WTC11 (cell line): ENCODE results near the gene BAIAP2L1. TPM values are rescaled to one million over a fixed set of nuclear protein-coding genes. Genes with fewer than 3 reads are reported as not detected.

Experiments used
- ATAC-seq: fragments of 200-7000 bp; cut with Tn5 transposase; 2 replicates; pipeline ENCODE4 v1.10.0; 2021; ENCODE audit warnings: mild to moderate bottlenecking, moderate library complexity
- CTCF ChIA-PET: fragments of 300-600 bp; sonication (Branson Sonifier 250); formaldehyde crosslinking; loops from one replicate; lab custom pipeline; 2021; ENCODE audit warnings: antibody characterized with exemption; lab: Charles Lee
- POLR2A ChIA-PET: fragments of 350-600 bp; sonication (Branson Sonifier 250); formaldehyde crosslinking; loops from one replicate; lab custom pipeline; 2021; ENCODE audit warnings: antibody characterized with exemption; lab: Charles Lee
- DNase-seq: peaks from one replicate; pipeline ENCODE4 v3.0.0; 2021; ENCODE audit warnings: low spot score
- H3K27ac Mint-ChIP-seq: 2 replicates; pipeline ENCODE4 v1.8.0; 2021; ENCODE audit warnings: mixed read lengths
- H3K27me3 Mint-ChIP-seq: 2 replicates; pipeline ENCODE4 v1.8.0; 2021; ENCODE audit warnings: low read depth, mild to moderate bottlenecking, moderate library complexity, mixed read lengths
- H3K36me3 Mint-ChIP-seq: 2 replicates; pipeline ENCODE4 v1.8.0; 2021; ENCODE audit warnings: mixed read lengths
- H3K4me1 Mint-ChIP-seq: 2 replicates; pipeline ENCODE4 v1.8.0; 2022; ENCODE audit warnings: mixed read lengths
- H3K4me3 Mint-ChIP-seq: 2 replicates; pipeline ENCODE4 v1.8.0; 2021; ENCODE audit warnings: mild to moderate bottlenecking, moderate library complexity, mixed read lengths
- H3K9me3 Mint-ChIP-seq: 2 replicates; pipeline ENCODE4 v1.8.0; 2021; ENCODE audit warnings: mixed read lengths
- ARID4B ChIP-seq: sonication (generic); formaldehyde crosslinking; IDR thresholded peaks from 2 replicates; pipeline ENCODE4 v1.8.0; 2023; ENCODE audit warnings: missing genetic modification reagents, mild to moderate bottlenecking, borderline replicate concordance
- ATF3 ChIP-seq: sonication (generic); formaldehyde crosslinking; conservative IDR thresholded peaks from 2 replicates; pipeline ENCODE4 v1.8.1; 2022; ENCODE audit warnings: mild to moderate bottlenecking, missing genetic modification reagents
- CBFB ChIP-seq: sonication (generic); formaldehyde crosslinking; IDR thresholded peaks from 2 replicates; pipeline ENCODE4 v1.8.1; 2022; ENCODE audit warnings: mild to moderate bottlenecking, low read depth, missing genetic modification reagents
- CREB1 ChIP-seq: sonication (generic); formaldehyde crosslinking; IDR thresholded peaks from 2 replicates; pipeline ENCODE4 v1.8.0; 2023; ENCODE audit warnings: mild to moderate bottlenecking, missing genetic modification reagents
- ELF4 ChIP-seq: sonication (generic); formaldehyde crosslinking; IDR thresholded peaks from 2 replicates; pipeline ENCODE4 v1.8.1; 2022; ENCODE audit warnings: low read depth, mild to moderate bottlenecking, moderate library complexity, missing genetic modification reagents
- GRHL2 ChIP-seq: fragments of 250-450 bp; sonication (Bioruptor Pico); IDR thresholded peaks from 2 replicates; pipeline ENCODE4 v1.8.0; 2022; ENCODE audit warnings: mild to moderate bottlenecking, moderate library complexity; ENCODE audit not compliant: insufficient replicate concordance, severe bottlenecking
- HMGA2 ChIP-seq: fragments of 250-450 bp; sonication (Bioruptor Pico); IDR thresholded peaks from 2 replicates; pipeline ENCODE4 v1.4.0; 2021; ENCODE audit warnings: mild to moderate bottlenecking, moderate library complexity
- IRF1 ChIP-seq: sonication (generic); formaldehyde crosslinking; IDR thresholded peaks from 2 replicates; pipeline ENCODE4 v1.8.0; 2023; ENCODE audit warnings: missing genetic modification reagents
- JAZF1 ChIP-seq: fragments of 250-450 bp; sonication (Bioruptor Pico); IDR thresholded peaks from 2 replicates; pipeline ENCODE4 v1.9.0; 2021; ENCODE audit warnings: moderate library complexity, mild to moderate bottlenecking, inconsistent platforms
- MAX ChIP-seq: sonication (generic); formaldehyde crosslinking; IDR thresholded peaks from 2 replicates; pipeline ENCODE4 v1.8.0; 2022; ENCODE audit warnings: mild to moderate bottlenecking, missing genetic modification reagents
- MLX ChIP-seq: sonication (generic); formaldehyde crosslinking; IDR thresholded peaks from 2 replicates; pipeline ENCODE4 v1.8.1; 2023; ENCODE audit warnings: mild to moderate bottlenecking, missing genetic modification reagents, moderate library complexity
- NFATC4 ChIP-seq: fragments of 250-450 bp; sonication (Bioruptor Pico); IDR thresholded peaks from 2 replicates; pipeline ENCODE4 v1.9.0; 2021; ENCODE audit warnings: mild to moderate bottlenecking
- PRRX2 ChIP-seq: fragments of 250-450 bp; sonication (Bioruptor Pico); IDR thresholded peaks from 2 replicates; pipeline ENCODE4 v1.8.0; 2021; ENCODE audit warnings: mild to moderate bottlenecking
- TCF7 ChIP-seq: sonication (generic); formaldehyde crosslinking; IDR thresholded peaks from 2 replicates; pipeline ENCODE4 v1.8.0; 2022; ENCODE audit warnings: mild to moderate bottlenecking, low read depth, missing genetic modification reagents, moderate library complexity
- ZNF121 ChIP-seq: sonication (generic); formaldehyde crosslinking; IDR thresholded peaks from 2 replicates; pipeline ENCODE4 v1.8.0; 2023; ENCODE audit warnings: missing genetic modification reagents
- ZNF317 ChIP-seq: sonication (generic); formaldehyde crosslinking; IDR thresholded peaks from 2 replicates; pipeline ENCODE4 v1.8.1; 2023; ENCODE audit warnings: low read depth, mild to moderate bottlenecking, moderate library complexity, missing genetic modification reagents, borderline replicate concordance
- ZNF425 ChIP-seq: fragments of 250-450 bp; sonication (Bioruptor Pico); conservative IDR thresholded peaks from 2 replicates; pipeline ENCODE4 v1.9.0; 2021; ENCODE audit warnings: mild to moderate bottlenecking
- ZNF671 ChIP-seq: fragments of 250-450 bp; sonication (Bioruptor Pico); IDR thresholded peaks from 2 replicates; pipeline ENCODE4 v1.8.0; 2021; ENCODE audit warnings: mild to moderate bottlenecking
- total RNA-seq: library from RNA; stranded (reverse); gene quantifications from 3 replicates; pipeline ENCODE4 v1.2.3, GENCODE V29; 2021

BAIAP2L1 gene
- total RNA-seq, 1 experiment from 2014 or later: 37.5 TPM

GRCh38 chr7:98283127-98283886 lies 117.6 kb downstream of the BAIAP2L1 start:
- H3K4me1 Mint-ChIP-seq: peaks cover 40% of the 10 kb centered on the region
- ChIA-PET POLR2A (no interaction called here), CTCF (no interaction called here)
- ATAC-seq (no peak), DNase-seq (no peak)
- peaks cover 5% of the 10 kb centered on the region; the same call in 1 of the 2 replicates for H3K36me3 Mint-ChIP-seq
- TF ChIP-seq ZNF317 (CRISPR knock-in tag) (no peak), ZNF121 (CRISPR knock-in tag) (no peak)
- H3K9me3 Mint-ChIP-seq: no peaks in the 10 kb centered on the region
- no peaks in the 10 kb centered on the region; the same call in 1 of the 2 replicates for H3K27me3 Mint-ChIP-seq
- peak overlapping the region; percentile 90 for H3K4me3 Mint-ChIP-seq
- H3K27ac Mint-ChIP-seq: 0 out of 2 replicates have a peak overlapping the region, but pooled peaks have one; percentile 82

GRCh38 chr7:98282703-98283102 lies 118.2 kb downstream of the BAIAP2L1 start:
- peaks cover 5% of the 10 kb centered on the region; the same call in 1 of the 2 replicates for H3K36me3 Mint-ChIP-seq
- H3K27me3 Mint-ChIP-seq: no peaks in the 10 kb centered on the region; the same call in 1 of the 2 replicates
- DNase-seq (no peak), ATAC-seq (no peak)
- peak overlapping the region; percentile 90 for H3K4me3 Mint-ChIP-seq
- H3K27ac Mint-ChIP-seq: peak overlapping the region; percentile 82
- peaks cover 41% of the 10 kb centered on the region for H3K4me1 Mint-ChIP-seq
- H3K9me3 Mint-ChIP-seq: no peaks in the 10 kb centered on the region
- ChIA-PET POLR2A (no interaction called here), CTCF (no interaction called here)
- TF ChIP-seq JAZF1: no peak
- TF ChIP-seq TCF7 (CRISPR knock-in tag): no peak
- TF ChIP-seq ZNF121 (CRISPR knock-in tag): no peak
- TF ChIP-seq MLX (CRISPR knock-in tag): no peak
- no peak for TF ChIP-seq NFATC4 (CRISPR knock-in tag)
- TF ChIP-seq ELF4 (CRISPR knock-in tag): no peak
- TF ChIP-seq ATF3: no peak
- TF ChIP-seq CREB1 (CRISPR knock-in tag): no peak
- TF ChIP-seq IRF1 (CRISPR knock-in tag): no peak
- TF ChIP-seq MAX: no peak
- no peak for TF ChIP-seq HMGA2 (CRISPR knock-in tag)
- TF ChIP-seq ARID4B (CRISPR knock-in tag): no peak
- no peak for TF ChIP-seq CBFB (CRISPR knock-in tag)
- no peak for TF ChIP-seq ZNF671 (CRISPR knock-in tag)
- TF ChIP-seq GRHL2 (CRISPR knock-in tag): no peak
- TF ChIP-seq ZNF425 (CRISPR knock-in tag): no peak
- TF ChIP-seq PRRX2 (CRISPR knock-in tag): no peak
